Measurements from ENCODE around the gene PLA2G4C. TPM values are rescaled to one million over a fixed set of nuclear protein-coding genes. Genes with fewer than 3 reads are reported as not detected.

The PLA2G4C gene
- total RNA-seq, 4 donors from 2014 or later: 4.8 to 17.7 (median 10.5) TPM

GRCh38 chr19:48061401-48062344, 48.9 kb downstream of the PLA2G4C start:
- H3K27ac ChIP-seq: no peak overlapping the region
- H3K9me3 ChIP-seq: no peaks in the 10 kb centered on the region
- DNase-seq: no peak
- H3K27me3 ChIP-seq: no peaks in the 10 kb centered on the region
- no peak overlapping the region for H3K4me3 ChIP-seq (replicated peaks in 1 of 3)
- H3K4me1 ChIP-seq: no peaks in the 10 kb centered on the region
- TF ChIP-seq CTCF (IDR thresholded peaks at IDR 0.05): no peak
- TF ChIP-seq POLR2A (IDR thresholded peaks at IDR 0.05): no peak
- 45 to 67% methylated on average over 37 of the region's 37 CpGs for WGBS, 2 donors
- no peaks in the 10 kb centered on the region for H3K36me3 ChIP-seq
- intact Hi-C loops (cut with DNase I): no loop called here

- Histone ChIP-seq H3K4me1 (no peaks in the 10 kb centered on the region), H3K27me3 (no peaks in the 10 kb centered on the region), H3K9me3 (no peaks in the 10 kb centered on the region), H3K36me3 (no peaks in the 10 kb centered on the region), H3K4me3 (replicated peaks in 1 of 3) (no peak overlapping the region), H3K27ac (no peak overlapping the region)
- TF ChIP-seq POLR2A (IDR thresholded peaks at IDR 0.05) (no peak), CTCF (IDR thresholded peaks at IDR 0.05) (no peak)
- intact Hi-C loops (cut with DNase I): no loop called here
- DNase-seq: no peak
- WGBS, 2 donors: 90 to 91% methylated on average over 5 of the region's 5 CpGs
These were observed 50.2 kb downstream of the PLA2G4C start for GRCh38 chr19:48060381-48060780.

- Histone ChIP-seq H3K36me3 (no peaks in the 10 kb centered on the region), H3K27me3 (no peaks in the 10 kb centered on the region), H3K27ac (no peak overlapping the region), H3K4me1 (no peaks in the 10 kb centered on the region), H3K4me3 (replicated peaks in 1 of 3) (no peak overlapping the region), H3K9me3 (no peaks in the 10 kb centered on the region)
- no peak for DNase-seq
- intact Hi-C loops (cut with DNase I): no loop called here
- no peak for TF ChIP-seq POLR2A (IDR thresholded peaks at IDR 0.05)
- no peak for TF ChIP-seq CTCF (IDR thresholded peaks at IDR 0.05)
- WGBS, 2 donors: 92 to 95% methylated on average over 6 of the region's 6 CpGs
These were observed 51.3 kb downstream of the PLA2G4C start for GRCh38 chr19:48059331-48059730.

GRCh38 chr19:48053856-48054255, 56.8 kb downstream of the PLA2G4C start:
- H3K27me3 ChIP-seq: no peaks in the 10 kb centered on the region
- H3K4me3 ChIP-seq (replicated peaks in 1 of 3): no peak overlapping the region
- H3K27ac ChIP-seq: no peak overlapping the region
- intact Hi-C loops (cut with DNase I): no loop called here
- no peak for TF ChIP-seq POLR2A (IDR thresholded peaks at IDR 0.05)
- TF ChIP-seq CTCF (IDR thresholded peaks at IDR 0.05): no peak
- no peaks in the 10 kb centered on the region for H3K9me3 ChIP-seq
- H3K4me1 ChIP-seq: no peaks in the 10 kb centered on the region
- no peak for DNase-seq
- 72 to 81% methylated on average over 5 of the region's 5 CpGs for WGBS, 2 donors
- no peaks in the 10 kb centered on the region for H3K36me3 ChIP-seq

- WGBS, 2 donors: 69 to 81% methylated on average over 5 of the region's 5 CpGs
- no peak for DNase-seq
- Histone ChIP-seq H3K9me3 (no peaks in the 10 kb centered on the region), H3K27me3 (no peaks in the 10 kb centered on the region), H3K27ac (no peak overlapping the region), H3K36me3 (no peaks in the 10 kb centered on the region), H3K4me3 (replicated peaks in 1 of 3) (no peak overlapping the region), H3K4me1 (no peaks in the 10 kb centered on the region)
- intact Hi-C loops (cut with DNase I): no loop called here
- TF ChIP-seq POLR2A (IDR thresholded peaks at IDR 0.05) (no peak), CTCF (IDR thresholded peaks at IDR 0.05) (no peak)
These were observed 57.5 kb downstream of the PLA2G4C start for GRCh38 chr19:48053076-48053475.
